ENCODE results near the gene SYNDIG1. TPM values are rescaled to one million over a fixed set of nuclear protein-coding genes. Genes with fewer than 3 reads are reported as not detected.

Gene SYNDIG1
- total RNA-seq, 1 experiment from 2014 or later = 17.9 TPM

- no peaks in the 10 kb centered on the region for H3K36me3 ChIP-seq (ENCODE audit: insufficient read depth, low read length, poor library complexity, severe bottlenecking)
- no TSS peak for BruUV-seq (replicated peaks)
- H3K4me1 ChIP-seq (ENCODE audit: insufficient read depth, low read length, poor library complexity, severe bottlenecking) = peaks cover 4% of the 10 kb centered on the region
- H3K4me3 ChIP-seq (ENCODE audit: low read depth, low read length, poor library complexity, severe bottlenecking) = no peak overlapping the region
- intact Hi-C loops (cut with micrococcal nuclease; ENCODE audit: unreplicated experiment) = no loop called here
- TF ChIP-seq, protein P1, sequence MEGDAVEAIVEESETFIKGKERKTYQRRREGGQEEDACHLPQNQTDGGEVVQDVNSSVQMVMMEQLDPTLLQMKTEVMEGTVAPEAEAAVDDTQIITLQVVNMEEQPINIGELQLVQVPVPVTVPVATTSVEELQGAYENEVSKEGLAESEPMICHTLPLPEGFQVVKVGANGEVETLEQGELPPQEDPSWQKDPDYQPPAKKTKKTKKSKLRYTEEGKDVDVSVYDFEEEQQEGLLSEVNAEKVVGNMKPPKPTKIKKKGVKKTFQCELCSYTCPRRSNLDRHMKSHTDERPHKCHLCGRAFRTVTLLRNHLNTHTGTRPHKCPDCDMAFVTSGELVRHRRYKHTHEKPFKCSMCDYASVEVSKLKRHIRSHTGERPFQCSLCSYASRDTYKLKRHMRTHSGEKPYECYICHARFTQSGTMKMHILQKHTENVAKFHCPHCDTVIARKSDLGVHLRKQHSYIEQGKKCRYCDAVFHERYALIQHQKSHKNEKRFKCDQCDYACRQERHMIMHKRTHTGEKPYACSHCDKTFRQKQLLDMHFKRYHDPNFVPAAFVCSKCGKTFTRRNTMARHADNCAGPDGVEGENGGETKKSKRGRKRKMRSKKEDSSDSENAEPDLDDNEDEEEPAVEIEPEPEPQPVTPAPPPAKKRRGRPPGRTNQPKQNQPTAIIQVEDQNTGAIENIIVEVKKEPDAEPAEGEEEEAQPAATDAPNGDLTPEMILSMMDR (conservative IDR thresholded peaks at IDR 0.05; ENCODE audit: low read depth, low read length) = no peak
- TF ChIP-seq EZH2 (IDR thresholded peaks at IDR 0.05; ENCODE audit: borderline replicate concordance, low read depth, low read length, poor library complexity, severe bottlenecking) = no peak
- H3K9me3 ChIP-seq (ENCODE audit: low read depth, low read length, poor library complexity, severe bottlenecking) = no peaks in the 10 kb centered on the region
- no peak overlapping the region for H3K27ac ChIP-seq (ENCODE audit: low read depth, low read length, poor library complexity, severe bottlenecking)
- no peaks in the 10 kb centered on the region for H3K27me3 ChIP-seq (replicated peaks; ENCODE audit: insufficient read depth, low read depth, low read length, poor library complexity)
- no peak for DNase-seq (ENCODE audit: low spot score)
- ChIA-PET POLR2A (ENCODE audit: low non-redundant PET) (no interaction called here), CTCF (no interaction called here)
Measured at GRCh38 chr20:24484081-24484450, 14.6 kb downstream of the SYNDIG1 start.

- no peak for DNase-seq (ENCODE audit: low spot score)
- TF ChIP-seq, protein P1 (conservative IDR thresholded peaks at IDR 0.05; ENCODE audit: low read depth, low read length) = no peak
- no peak for TF ChIP-seq EZH2 (IDR thresholded peaks at IDR 0.05; ENCODE audit: borderline replicate concordance, low read depth, low read length, poor library complexity, severe bottlenecking)
- intact Hi-C loops (cut with micrococcal nuclease; ENCODE audit: unreplicated experiment) = no loop called here
- POLR2A ChIA-PET (ENCODE audit: low non-redundant PET) = no interaction called here
- H3K27ac ChIP-seq (ENCODE audit: low read depth, low read length, poor library complexity, severe bottlenecking) = no peak overlapping the region
- no peaks in the 10 kb centered on the region for H3K27me3 ChIP-seq (replicated peaks; ENCODE audit: insufficient read depth, low read depth, low read length, poor library complexity)
- no peaks in the 10 kb centered on the region for H3K36me3 ChIP-seq (ENCODE audit: insufficient read depth, low read length, poor library complexity, severe bottlenecking)
- H3K9me3 ChIP-seq (ENCODE audit: low read depth, low read length, poor library complexity, severe bottlenecking) = no peaks in the 10 kb centered on the region
- CTCF ChIA-PET = no interaction called here
- H3K4me3 ChIP-seq (ENCODE audit: low read depth, low read length, poor library complexity, severe bottlenecking) = no peak overlapping the region
- BruUV-seq (replicated peaks) = no TSS peak
- H3K4me1 ChIP-seq (ENCODE audit: insufficient read depth, low read length, poor library complexity, severe bottlenecking) = peaks cover 4% of the 10 kb centered on the region
Measured at GRCh38 chr20:24485981-24486380, 16.6 kb downstream of the SYNDIG1 start.

DNA sequence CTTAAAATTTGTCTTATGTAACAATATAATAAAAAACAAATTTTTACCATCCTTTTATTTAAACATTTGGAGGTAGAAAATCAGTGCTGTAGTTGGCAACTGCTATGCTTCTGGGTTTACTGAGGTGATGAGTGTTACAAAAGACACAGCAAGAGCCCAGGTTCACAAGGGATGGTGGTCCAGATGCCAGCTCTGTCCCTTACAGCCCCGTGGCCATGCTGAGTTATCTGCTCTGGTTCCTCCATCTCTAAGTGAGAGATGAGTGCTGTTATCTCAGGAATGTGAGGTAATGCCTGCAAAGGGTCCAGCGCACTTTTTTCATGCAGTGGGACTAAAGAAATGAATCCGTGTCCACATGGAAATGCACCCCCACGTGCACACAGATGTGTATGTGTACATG lies 17.8 kb downstream of the SYNDIG1 start:
- Histone ChIP-seq H3K4me3 (ENCODE audit: low read depth, low read length, poor library complexity, severe bottlenecking) (no peak overlapping the region), H3K27ac (ENCODE audit: low read depth, low read length, poor library complexity, severe bottlenecking) (no peak overlapping the region), H3K4me1 (ENCODE audit: insufficient read depth, low read length, poor library complexity, severe bottlenecking) (peaks cover 7% of the 10 kb centered on the region), H3K9me3 (ENCODE audit: low read depth, low read length, poor library complexity, severe bottlenecking) (no peaks in the 10 kb centered on the region), H3K27me3 (replicated peaks; ENCODE audit: insufficient read depth, low read depth, low read length, poor library complexity) (no peaks in the 10 kb centered on the region), H3K36me3 (ENCODE audit: insufficient read depth, low read length, poor library complexity, severe bottlenecking) (no peaks in the 10 kb centered on the region)
- POLR2A ChIA-PET (ENCODE audit: low non-redundant PET) = no interaction called here
- intact Hi-C loops (cut with micrococcal nuclease; ENCODE audit: unreplicated experiment) = no loop called here
- DNase-seq (ENCODE audit: low spot score) = no peak
- no peak for TF ChIP-seq EZH2 (IDR thresholded peaks at IDR 0.05; ENCODE audit: borderline replicate concordance, low read depth, low read length, poor library complexity, severe bottlenecking)
- CTCF ChIA-PET = no interaction called here
- no TSS peak for BruUV-seq (replicated peaks)

DNA sequence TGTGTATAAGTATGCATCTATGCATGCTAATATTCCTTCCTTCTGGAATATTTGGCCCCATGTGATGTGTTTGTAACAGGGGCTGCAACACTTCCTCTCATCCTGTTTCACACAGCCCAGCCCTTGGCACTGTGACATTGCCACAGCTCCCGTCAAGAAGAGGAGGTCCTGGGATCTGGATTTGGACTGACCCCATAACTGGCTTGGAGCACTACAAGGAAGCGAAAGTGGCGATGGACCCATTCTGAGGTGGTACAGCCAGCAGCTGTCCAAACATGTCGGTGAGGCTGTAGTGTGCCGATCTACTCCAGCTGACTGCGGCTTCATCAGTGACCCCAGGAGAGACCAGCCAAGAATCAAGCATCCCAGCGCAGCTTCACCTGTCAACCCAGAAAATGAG lies 18.2 kb downstream of the SYNDIG1 start:
- DNase-seq (ENCODE audit: low spot score) = no peak
- no peak overlapping the region for H3K27ac ChIP-seq (ENCODE audit: low read depth, low read length, poor library complexity, severe bottlenecking)
- ChIA-PET CTCF (no interaction called here), POLR2A (ENCODE audit: low non-redundant PET) (no interaction called here)
- intact Hi-C loops (cut with micrococcal nuclease; ENCODE audit: unreplicated experiment) = no loop called here
- no peaks in the 10 kb centered on the region for H3K9me3 ChIP-seq (ENCODE audit: low read depth, low read length, poor library complexity, severe bottlenecking)
- no TSS peak for BruUV-seq (replicated peaks)
- no peaks in the 10 kb centered on the region for H3K36me3 ChIP-seq (ENCODE audit: insufficient read depth, low read length, poor library complexity, severe bottlenecking)
- H3K4me3 ChIP-seq (ENCODE audit: low read depth, low read length, poor library complexity, severe bottlenecking) = no peak overlapping the region
- TF ChIP-seq EZH2 (IDR thresholded peaks at IDR 0.05; ENCODE audit: borderline replicate concordance, low read depth, low read length, poor library complexity, severe bottlenecking) = no peak
- TF ChIP-seq, protein P1 (conservative IDR thresholded peaks at IDR 0.05; ENCODE audit: low read depth, low read length) = no peak
- H3K4me1 ChIP-seq (ENCODE audit: insufficient read depth, low read length, poor library complexity, severe bottlenecking) = peaks cover 7% of the 10 kb centered on the region
- H3K27me3 ChIP-seq (replicated peaks; ENCODE audit: insufficient read depth, low read depth, low read length, poor library complexity) = no peaks in the 10 kb centered on the region

Measured in A673 (cell line).